Stimulated activated CD4-positive, alpha-beta T cell treated with anti-CD3 and anti-CD28 coated beads, Interleukin-12 subunit alpha, Interleukin-12 subunit beta, amount 100 ng/mL, for 48 hours (primary cell): ENCODE results near the gene OR13D1.
"Not testable (repeated sequence)": the region's sequence is repeated elsewhere in the genome, so short reads cannot be mapped to it uniquely, and the experiment has no call there.

Source experiments
- DNase-seq, 3 donors: peaks; one replicate each; pipeline ENCODE4 v3.0.0-alpha.2; 2020; ENCODE audit warnings: low read depth in 2 of 3, low spot score in 1 of 3

The OR13D1 gene, protein sequence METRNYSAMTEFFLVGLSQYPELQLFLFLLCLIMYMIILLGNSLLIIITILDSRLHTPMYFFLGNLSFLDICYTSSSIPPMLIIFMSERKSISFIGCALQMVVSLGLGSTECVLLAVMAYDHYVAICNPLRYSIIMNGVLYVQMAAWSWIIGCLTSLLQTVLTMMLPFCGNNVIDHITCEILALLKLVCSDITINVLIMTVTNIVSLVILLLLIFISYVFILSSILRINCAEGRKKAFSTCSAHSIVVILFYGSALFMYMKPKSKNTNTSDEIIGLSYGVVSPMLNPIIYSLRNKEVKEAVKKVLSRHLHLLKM

GRCh38 chr9:104694218-104694617 lies at the start of gene OR13D1:
OR13D1 (plus strand) TSS chr9:104694518; CDS start chr9:104694518, 0 bp downstream.
- DNase-seq: no peak

GRCh38 chr9:104658496-104659195 lies 35.7 kb upstream of the OR13D1 start:
- no peak for DNase-seq

DNA sequence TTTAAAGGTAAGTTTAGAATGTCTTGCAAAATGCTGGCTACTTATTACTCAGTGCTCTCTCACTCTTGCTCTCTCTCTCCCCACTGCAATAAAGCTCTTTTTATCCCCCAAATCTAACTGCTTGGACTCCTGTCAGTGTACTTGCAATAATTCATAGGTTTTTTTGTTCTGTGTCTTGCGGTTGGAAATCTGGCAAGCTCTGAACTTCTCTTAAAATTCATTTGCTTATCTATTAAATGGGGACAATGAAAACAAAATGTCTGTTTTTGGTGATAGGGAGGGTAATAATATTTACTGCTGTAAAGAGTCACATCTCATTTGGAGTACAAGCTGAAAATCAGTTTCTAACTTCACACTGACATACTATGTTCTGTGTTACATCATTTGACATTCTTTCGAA lies 18.7 kb upstream of the OR13D1 start:
- no peak for DNase-seq

GRCh38 chr9:104682642-104683041 lies 11.7 kb upstream of the OR13D1 start:
- no peak for DNase-seq

DNA sequence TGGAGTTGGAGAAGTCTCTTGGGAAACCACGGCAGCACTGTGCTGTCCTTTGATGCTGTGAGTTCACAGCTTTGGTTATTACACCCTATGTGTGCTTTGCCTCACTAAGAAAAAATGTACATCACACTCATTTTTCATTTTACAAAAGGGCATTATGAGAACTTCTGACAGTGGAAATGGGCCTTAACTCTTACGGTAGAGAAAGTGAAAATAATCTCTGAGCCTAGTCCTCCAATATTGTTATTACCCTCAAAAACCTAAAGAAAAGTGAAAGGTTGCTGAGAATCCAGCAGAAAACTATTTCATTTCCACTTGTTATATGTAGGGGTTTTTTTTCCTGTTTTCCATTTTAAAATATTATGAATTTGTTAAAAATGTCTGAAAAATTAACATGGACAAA lies 8.2 kb upstream of the OR13D1 start:
- no peak for DNase-seq

GRCh38 chr9:104700306-104700705 lies 6.0 kb downstream of the OR13D1 start:
- DNase-seq: no peak

DNA sequence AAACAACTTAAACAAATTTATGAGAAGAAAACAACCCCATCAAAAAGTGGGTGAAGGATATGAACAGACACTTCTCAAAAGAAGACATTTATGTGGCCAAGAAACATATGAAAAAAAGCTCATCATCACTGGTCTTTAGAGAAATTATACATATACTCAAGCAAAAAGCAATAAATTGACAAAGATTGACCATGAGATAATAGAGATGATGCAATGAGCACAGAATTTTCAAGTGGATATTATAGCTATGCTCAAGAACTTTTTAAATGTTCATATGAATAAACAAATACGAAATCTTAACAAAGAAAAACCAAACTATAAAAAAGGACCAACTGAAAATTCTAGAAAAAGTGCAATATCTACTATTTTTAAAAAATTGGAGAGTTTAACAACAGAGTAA lies 14.4 kb downstream of the OR13D1 start:
- DNase-seq: not testable (repeated sequence)

- DNase-seq: no peak
Observed at GRCh38 chr9:104711604-104712003, 17.3 kb downstream of the OR13D1 start.

DNA sequence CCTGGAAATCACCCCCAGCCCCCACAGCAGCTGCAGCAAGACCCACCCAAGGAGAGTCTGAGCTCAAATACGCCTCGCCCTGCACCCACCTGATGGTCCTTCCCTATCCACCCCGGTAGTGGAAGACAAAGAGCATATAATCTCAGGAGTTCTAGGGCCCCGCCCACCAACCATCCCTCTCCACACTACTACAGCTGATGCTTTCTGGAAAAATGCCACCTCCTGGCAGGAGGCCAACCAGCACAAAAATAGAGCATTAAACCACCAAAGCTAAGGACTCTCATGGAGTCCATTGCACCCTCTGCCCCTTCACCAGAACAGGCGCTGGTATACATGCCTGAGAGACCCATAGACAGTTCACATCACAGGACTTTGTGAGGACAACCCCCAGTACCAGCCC lies 30.7 kb downstream of the OR13D1 start:
- DNase-seq: no peak

- no peak for DNase-seq
Observed at GRCh38 chr9:104738452-104738851, 44.1 kb downstream of the OR13D1 start.

DNA sequence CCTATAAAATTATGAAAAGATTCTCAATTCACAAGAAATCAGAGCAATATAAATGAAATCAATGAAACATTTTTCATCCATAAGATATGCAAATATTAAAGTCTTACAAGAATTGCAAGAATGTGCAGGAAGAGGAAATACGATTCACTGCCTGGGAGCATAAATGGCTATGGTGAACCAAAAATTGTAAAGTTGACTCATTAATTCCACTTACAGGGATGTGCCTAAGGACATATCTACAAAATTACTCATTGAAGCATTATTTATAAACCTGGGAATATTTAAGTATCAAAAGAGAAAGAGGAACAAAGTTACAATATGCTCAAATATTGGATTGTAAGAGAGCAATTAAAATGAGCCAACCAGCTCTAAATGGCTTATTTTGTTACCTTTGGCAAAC lies 46.3 kb downstream of the OR13D1 start:
- DNase-seq: no peak

DNA sequence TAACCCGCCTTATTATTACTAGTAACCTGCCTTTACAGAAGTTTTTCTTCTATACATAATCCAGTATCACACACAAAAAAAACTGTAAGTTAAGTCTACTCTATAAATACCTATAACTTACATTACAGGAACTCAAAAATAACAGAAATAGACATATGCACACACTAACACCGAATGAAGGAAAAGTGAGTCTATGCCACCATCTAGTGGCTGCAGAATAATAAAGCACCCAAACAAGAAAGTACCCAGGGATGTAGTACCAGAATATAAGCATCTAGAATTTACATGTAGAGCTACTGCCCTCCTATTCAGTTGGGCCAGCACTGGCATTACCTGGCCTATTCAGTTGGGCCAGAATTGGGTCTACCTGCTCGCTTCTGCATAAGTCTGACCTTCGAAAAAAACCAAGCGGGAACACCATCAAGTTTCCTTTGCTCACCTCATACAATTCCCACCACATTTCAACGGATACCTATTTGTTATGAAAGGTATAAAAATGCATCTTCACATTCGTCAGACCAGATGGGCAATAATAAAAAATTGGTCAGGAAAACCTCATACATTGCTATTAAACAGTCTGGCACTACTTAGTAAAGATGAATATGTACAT lies 49.2 kb downstream of the OR13D1 start:
- peak in 1 of 3 donors; percentile 56 for DNase-seq
